NB4 (cell line): ENCODE data around the gene PLA2G4E.

Experiments used
- MYC ChIP-seq: IDR thresholded peaks from 2 replicates; pipeline ENCODE4 v1.6.1; 2011; ENCODE audit warnings: low read depth, low read length
- POLR2A ChIP-seq: IDR thresholded peaks from 2 replicates; pipeline ENCODE4 v1.6.1; 2011; ENCODE audit warnings: mild to moderate bottlenecking; ENCODE audit not compliant: insufficient read length; ENCODE audit errors: extremely low read depth
- TF ChIP-seq, protein P1 (sequence below): IDR thresholded peaks from one replicate; pipeline ENCODE4 v1.5.1; 2012; ENCODE audit warnings: low read depth, low read length

DNA sequence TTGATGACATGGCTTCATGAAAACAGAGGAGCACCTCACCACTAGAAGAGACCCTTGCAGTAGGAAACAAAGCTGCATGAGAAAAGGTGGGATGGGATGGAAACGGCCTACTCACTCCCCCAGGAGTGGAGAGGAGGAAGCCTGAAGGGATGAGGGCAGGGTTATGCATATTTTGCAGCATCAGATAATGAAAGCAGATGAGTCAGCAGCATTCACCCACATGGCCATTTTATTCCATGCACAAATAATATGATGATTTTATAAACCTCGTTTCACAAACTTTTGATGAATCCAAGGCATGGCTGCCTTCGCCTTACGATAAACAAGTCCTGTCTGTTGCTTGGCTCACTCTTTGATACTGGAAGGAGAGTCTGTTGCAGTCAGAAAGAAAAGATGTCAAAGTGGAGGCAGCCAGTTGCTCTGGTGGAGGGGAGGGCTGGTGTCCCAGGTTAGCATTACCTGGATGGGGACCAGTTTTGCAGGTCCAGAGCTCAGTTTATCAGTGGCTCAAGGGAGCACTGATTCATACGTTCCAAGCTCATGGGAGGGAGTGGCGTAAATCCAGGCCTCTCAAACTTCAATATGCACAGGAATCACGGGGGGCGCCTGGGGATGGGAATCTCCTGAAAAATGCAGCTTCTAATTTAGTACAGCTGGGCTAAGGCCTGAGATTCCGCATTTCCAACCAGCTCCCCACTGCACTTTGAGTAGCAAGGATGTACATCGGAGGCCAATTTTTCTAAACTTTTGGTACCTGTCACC lies 39.3 kb downstream of the PLA2G4E start:
- TF ChIP-seq, protein P1, sequence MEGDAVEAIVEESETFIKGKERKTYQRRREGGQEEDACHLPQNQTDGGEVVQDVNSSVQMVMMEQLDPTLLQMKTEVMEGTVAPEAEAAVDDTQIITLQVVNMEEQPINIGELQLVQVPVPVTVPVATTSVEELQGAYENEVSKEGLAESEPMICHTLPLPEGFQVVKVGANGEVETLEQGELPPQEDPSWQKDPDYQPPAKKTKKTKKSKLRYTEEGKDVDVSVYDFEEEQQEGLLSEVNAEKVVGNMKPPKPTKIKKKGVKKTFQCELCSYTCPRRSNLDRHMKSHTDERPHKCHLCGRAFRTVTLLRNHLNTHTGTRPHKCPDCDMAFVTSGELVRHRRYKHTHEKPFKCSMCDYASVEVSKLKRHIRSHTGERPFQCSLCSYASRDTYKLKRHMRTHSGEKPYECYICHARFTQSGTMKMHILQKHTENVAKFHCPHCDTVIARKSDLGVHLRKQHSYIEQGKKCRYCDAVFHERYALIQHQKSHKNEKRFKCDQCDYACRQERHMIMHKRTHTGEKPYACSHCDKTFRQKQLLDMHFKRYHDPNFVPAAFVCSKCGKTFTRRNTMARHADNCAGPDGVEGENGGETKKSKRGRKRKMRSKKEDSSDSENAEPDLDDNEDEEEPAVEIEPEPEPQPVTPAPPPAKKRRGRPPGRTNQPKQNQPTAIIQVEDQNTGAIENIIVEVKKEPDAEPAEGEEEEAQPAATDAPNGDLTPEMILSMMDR = no peak
- TF ChIP-seq POLR2A (no peak), MYC (no peak)
